Measurements from ENCODE around the gene SAMD10.
"Not testable (repeated sequence)": the region's sequence is repeated elsewhere in the genome, so short reads cannot be mapped to it uniquely, and the experiment has no call there.

The SAMD10 gene

DNA sequence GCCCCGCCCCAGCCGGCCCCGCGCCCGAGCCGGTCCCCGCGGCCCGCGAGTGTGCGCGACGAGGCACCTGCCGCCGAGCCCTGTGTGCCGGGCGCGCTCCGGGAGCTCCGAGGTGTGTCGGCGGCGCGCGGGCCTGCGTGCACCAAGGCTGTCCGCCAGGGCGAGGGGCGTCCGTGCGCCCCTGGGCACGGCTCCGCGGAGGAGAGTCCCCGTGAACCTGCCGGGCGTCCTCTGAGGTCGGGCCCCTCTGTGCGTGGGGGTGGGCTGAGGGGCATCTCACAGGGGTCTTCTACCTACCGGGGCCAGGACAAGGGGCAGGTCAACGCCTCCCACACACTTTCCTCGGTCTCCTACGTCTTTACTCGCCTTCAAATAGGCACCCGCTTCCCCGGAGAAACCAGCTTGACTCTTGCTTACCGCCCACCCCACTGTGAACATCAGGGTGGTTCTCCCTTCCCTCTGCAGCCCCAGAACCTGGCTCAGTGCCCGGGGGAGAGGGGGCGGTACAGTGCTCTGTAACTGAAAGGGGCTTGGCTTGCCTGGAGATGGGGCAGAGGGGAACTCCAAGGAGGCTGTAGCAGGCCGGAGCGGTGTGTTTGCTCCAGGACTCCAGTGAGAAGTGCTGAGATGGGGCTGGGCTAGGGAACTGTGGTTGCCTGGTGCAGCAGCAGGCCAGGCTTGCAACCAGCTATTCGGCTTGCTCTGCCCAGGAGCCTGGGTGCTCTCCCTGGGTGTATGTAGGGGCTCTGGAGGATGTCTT is at the start of gene SAMD10:
SAMD10 (minus strand) TSS at position 86 of the 760 bp plus-strand sequence. CDS start 175 bp downstream, outside the sequence.
- Mint-ChIP-seq H3K27me3 (no peaks in the 10 kb centered on the region), H3K27ac (peak within 1 kb of the TSS; percentile 98), H3K9me3 (no peaks in the 10 kb centered on the region), H3K4me1 (peaks cover 57% of the 10 kb centered on the region), H3K4me3 (peak within 1 kb of the TSS; percentile 96), H3K36me3 (ENCODE audit: low read depth) (peaks cover 31% of the 10 kb centered on the region)
- ATAC-seq (peak; percentile 65), DNase-seq (peak; percentile 93)

DNA sequence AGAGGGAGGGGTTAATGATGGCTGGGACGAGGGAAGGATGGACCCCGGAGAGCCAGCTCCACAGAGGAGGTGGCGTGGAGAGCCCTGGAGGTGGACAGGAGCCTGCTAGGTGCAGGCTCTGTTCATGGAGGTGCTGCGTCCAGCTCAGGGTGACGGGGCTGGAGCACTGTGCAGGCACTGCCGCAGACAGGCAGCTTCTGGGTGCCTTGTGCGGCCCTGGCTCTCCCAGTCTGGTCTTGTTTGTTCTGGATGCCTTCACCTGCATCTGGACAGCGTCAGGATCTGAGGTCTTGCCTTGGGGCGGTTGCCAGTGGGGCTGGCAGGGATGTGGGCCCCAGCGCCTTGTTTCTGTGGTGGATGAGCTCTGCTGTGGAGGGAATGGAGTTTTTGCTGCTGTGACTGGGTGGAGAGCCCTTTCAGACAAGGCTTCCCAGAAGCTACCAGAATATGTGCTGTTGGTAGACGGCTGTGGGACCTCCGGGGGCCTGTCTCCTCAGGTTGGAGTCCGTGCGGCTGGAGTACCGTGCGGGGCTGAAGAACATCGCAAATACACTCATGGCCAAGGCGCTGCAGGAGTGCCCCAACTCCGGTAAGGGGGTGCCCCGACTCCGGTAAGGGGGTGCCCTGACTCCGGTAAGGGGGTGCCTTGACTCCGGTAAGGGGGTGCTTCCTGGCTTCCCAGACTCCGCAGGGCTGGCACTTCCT is 48.7 kb upstream of the SAMD10 start:
- Mint-ChIP-seq H3K4me1 (peaks cover 5% of the 10 kb centered on the region), H3K9me3 (no peaks in the 10 kb centered on the region), H3K4me3 (no peak overlapping the region), H3K27me3 (no peaks in the 10 kb centered on the region), H3K36me3 (ENCODE audit: low read depth) (peaks cover 24% of the 10 kb centered on the region), H3K27ac (no peak overlapping the region)
- DNase-seq (no peak), ATAC-seq (no peak)

DNA sequence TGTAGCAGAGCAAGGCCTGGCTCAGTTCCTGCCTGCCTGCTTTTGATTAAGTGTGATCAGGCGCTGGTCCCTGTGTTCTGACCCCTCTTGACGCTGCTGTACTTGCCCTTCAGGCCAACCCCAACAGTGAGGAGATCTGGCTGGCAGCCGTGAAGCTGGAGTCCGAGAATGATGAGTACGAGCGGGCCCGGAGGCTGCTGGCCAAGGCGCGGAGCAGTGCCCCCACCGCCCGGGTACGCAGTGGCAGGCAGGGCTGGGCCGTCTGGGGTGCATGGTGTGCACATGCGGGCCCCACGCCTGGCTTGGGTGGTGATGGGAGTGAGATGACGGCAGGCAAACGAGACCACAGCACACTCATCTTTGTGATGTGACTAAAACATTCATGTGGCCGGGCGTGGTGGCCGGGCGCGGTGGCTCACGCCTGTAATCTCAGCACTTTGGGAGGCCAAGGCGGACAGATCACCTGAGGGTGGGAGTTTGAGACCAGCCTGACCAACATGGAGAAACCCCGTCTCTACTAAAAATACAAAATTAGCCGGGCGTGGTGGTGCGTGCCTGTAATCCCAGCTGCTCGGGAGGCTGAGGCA is 46.5 kb upstream of the SAMD10 start:
- no peak for DNase-seq
- ATAC-seq, result no peak
- Mint-ChIP-seq H3K27ac (no peak overlapping the region), H3K4me1 (no peaks in the 10 kb centered on the region), H3K36me3 (ENCODE audit: low read depth) (peaks cover 22% of the 10 kb centered on the region), H3K9me3 (no peaks in the 10 kb centered on the region), H3K4me3 (no peak overlapping the region), H3K27me3 (no peaks in the 10 kb centered on the region)

DNA sequence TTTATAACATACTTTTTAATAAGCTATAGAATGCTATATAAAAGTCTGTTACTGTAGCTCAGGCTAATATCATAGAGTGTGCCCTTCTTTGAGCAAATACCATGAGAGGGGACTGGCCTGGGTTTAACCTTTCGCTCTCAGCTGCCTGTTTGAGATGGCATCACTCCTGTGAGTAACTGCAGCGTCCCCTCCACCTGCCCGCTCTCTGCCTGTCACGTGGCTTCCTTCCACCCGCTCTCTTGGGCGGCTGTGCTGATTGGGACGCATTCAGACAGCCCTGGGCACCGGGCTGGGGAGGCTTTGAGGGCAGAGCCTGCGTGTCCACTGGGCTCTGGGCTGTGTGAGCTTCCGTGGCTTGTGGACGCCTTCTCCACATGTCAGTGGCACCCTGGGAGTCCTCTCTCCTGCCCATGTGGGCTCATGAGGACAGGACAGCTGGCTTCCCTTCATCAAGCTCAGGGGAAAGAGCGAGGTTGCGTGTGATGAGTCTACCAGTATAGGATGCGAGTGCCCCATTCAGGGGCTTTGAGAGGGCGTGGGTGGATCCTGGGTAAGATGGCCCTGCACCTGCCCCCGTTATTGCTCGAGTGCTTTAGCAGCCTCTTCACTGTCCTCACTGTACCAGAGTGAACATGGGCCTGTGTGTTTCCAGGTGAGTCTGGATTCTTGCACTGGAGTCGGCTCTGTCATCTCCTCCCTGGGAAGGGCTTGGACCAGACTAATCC is 45.8 kb upstream of the SAMD10 start:
- no peaks in the 10 kb centered on the region for H3K27me3 Mint-ChIP-seq
- DNase-seq (no peak), ATAC-seq (no peak)
- H3K36me3 Mint-ChIP-seq (ENCODE audit: low read depth), result peaks cover 22% of the 10 kb centered on the region
- no peaks in the 10 kb centered on the region for H3K9me3 Mint-ChIP-seq
- no peak overlapping the region for H3K4me3 Mint-ChIP-seq
- no peak overlapping the region for H3K27ac Mint-ChIP-seq
- H3K4me1 Mint-ChIP-seq, result no peaks in the 10 kb centered on the region

DNA sequence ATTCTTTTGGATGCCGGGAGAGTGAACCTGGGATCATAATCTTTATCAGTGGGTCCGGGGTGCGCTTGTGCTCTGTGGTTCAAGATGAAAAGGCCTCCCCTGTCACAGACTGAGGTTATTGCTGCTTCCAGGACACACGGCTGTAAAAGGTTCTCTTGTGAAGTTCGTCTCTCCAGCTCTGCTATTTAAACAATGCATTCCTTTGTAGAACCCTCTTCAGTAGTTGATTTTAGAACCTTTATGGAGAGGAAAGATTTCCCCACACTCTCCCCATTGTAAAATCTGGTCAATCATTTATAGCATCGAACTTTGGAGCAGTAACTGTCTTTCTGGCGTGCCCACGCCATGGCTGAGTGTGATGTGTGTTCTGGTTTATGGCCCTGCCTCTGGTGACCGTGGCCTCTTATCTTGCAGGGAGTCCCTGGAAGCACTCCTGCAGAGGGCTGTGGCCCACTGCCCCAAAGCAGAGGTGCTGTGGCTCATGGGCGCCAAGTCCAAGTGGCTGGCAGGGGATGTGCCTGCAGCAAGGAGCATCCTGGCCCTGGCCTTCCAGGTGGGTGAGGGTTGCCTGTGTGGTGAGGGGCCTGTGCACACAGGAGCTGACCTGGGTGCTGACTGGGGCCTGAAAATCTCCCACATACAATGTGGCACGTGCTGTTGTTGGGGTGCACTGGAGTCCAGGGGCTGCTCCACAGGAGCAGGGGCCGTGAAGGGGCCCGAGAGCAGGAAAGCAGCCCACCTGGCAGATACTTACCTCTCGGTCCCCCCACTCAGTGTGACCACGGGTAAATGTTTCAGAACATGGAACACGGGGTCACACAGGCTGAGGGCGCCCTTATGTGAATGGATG is 44.9 kb upstream of the SAMD10 start:
- ATAC-seq, result no peak
- no peak for DNase-seq
- Mint-ChIP-seq H3K27me3 (no peaks in the 10 kb centered on the region), H3K4me1 (peaks cover 5% of the 10 kb centered on the region), H3K27ac (no peak overlapping the region), H3K9me3 (no peaks in the 10 kb centered on the region), H3K36me3 (ENCODE audit: low read depth) (peaks cover 25% of the 10 kb centered on the region), H3K4me3 (no peak overlapping the region)

DNA sequence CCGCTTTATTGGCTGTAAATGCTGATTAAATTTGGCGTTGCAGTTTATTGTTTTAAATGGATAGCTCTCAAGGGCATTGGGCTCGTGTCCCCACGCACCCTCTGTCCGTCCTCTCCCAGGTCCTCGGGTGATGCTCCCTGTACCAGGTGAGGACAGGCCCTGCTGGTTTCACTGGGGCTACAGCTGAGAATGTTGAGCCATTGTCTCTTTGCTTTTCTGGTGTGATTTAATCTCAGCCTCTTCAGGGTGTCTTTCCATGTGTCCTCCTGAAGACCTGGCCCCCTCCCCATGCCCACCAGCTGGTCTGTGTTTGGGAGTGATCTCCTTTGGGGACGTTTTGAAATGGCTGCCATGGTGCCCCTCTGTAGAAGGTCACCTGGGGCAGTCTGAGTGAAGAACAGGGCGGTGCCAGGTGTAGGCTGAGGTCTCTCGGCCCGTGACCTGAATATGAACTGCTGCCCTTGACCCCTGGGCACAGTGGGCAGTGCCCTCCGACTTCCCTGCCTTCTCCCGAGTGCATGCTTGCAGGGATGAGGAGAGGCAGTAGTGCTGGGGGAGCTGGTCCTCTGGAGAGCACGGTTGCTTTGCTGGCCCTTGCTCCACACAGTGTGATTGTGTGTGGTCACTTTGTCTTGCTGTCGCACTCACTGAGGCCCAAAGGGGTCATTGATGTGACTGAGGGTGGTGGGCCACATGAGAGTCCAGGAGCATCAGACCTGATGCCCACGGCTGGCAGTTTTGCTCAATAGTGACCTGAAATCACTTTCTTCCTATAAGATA is 44.1 kb upstream of the SAMD10 start:
- Mint-ChIP-seq H3K36me3 (ENCODE audit: low read depth) (peaks cover 26% of the 10 kb centered on the region), H3K4me3 (no peak overlapping the region), H3K27ac (no peak overlapping the region), H3K4me1 (peaks cover 5% of the 10 kb centered on the region), H3K27me3 (no peaks in the 10 kb centered on the region), H3K9me3 (no peaks in the 10 kb centered on the region)
- no peak for ATAC-seq
- no peak for DNase-seq

DNA sequence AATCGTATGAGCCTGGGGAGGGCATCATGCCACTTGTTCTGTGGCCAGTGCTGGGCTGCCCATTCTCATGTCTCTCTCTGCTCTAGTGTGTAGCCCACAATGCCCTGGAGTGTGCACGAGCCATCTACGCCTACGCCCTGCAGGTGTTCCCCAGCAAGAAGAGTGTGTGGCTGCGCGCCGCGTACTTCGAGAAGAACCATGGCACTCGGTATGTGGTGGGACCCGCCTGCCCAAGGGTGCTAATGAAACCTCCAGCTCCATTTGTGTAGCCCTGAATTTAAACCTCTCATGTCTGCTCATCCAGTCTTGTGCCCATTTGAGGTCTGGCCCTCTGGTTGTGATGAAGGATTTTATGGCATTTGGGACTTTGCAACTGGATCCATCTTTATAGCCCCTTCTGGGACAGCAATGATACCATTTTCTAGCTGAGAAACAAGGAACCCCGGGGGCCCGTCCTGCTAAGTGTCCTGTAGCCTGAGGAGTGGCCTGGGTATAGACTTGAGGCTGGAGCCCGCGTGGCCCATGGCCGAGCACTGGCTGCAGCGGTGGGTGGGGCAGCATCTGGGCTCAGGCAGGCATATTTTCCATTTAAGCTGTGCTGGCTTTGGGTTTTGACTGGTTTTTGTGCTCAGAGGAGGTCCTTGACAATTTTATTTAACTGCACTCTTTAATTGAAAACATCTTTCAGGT is 43.4 kb upstream of the SAMD10 start:
- H3K36me3 Mint-ChIP-seq (ENCODE audit: low read depth), result peaks cover 30% of the 10 kb centered on the region
- H3K27ac Mint-ChIP-seq, result no peak overlapping the region
- H3K4me3 Mint-ChIP-seq, result no peak overlapping the region
- no peaks in the 10 kb centered on the region for H3K9me3 Mint-ChIP-seq
- peaks cover 5% of the 10 kb centered on the region for H3K4me1 Mint-ChIP-seq
- DNase-seq (no peak), ATAC-seq (no peak)
- H3K27me3 Mint-ChIP-seq, result no peaks in the 10 kb centered on the region

DNA sequence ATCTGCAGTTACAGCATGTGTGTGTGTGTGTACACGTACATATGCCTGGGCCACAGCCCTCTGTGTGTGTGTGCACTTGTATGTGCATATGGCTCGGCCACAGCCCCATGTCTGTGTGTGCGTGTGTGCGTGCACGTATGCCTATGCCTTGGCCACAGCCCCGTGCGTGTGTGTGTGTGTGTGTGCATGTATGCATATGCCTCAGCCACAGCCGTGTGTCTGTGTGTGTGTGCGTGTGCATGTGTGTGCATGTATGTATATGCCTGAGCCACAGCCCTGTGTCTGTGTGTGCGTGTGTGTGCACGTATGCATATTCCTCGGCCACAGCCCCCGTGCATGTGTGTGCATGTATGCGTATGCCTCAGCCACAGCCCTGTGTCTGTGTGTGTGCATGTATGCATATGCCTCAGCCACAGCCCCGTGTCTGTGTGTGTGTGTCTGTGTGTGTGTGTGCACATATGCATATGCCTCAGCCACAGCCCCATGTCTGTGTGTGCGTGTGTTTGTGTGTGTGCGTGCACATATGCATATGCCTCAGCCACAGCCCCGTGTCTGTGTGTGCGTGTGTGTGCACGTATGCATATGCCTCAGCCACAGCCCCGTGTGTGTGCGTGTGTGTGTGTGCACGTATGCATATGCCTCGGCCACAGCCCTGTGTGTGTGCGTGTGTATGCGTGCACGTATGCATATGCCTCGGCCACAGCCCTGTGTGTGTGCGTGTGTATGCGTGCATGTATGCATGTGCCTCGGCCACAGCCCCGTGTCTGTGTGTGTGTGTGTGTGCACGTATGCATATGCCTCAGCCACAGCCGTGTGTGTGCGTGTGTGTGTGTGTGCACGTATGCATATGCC is 41.9 kb upstream of the SAMD10 start:
- Mint-ChIP-seq H3K9me3 (no peaks in the 10 kb centered on the region), H3K36me3 (ENCODE audit: low read depth) (peaks cover 33% of the 10 kb centered on the region), H3K4me1 (peaks cover 5% of the 10 kb centered on the region), H3K4me3 (no peak overlapping the region), H3K27me3 (no peaks in the 10 kb centered on the region), H3K27ac (no peak overlapping the region)
- DNase-seq (no peak), ATAC-seq (no peak)

DNA sequence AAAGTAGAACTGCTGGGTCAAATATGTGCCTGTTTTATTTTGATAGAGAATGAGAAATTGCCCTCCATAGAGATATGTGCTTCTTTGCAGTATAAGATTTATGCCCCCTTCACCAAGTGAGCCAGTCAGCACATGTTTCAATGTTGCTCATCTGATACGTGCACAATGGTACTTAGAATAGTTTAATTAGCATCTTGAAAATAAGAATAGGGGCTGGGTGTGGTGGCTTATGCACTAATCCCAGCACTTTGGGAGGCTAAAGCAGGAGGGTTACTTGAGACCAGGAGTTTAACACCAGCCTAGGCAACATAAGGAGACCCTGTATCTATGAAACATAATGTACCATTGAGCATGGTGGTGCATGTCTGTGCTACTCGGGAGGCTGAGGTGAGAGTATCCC is 36.2 kb upstream of the SAMD10 start:
- ATAC-seq (no peak), DNase-seq (no peak)
- no peaks in the 10 kb centered on the region for H3K9me3 Mint-ChIP-seq
- no peak overlapping the region for H3K4me3 Mint-ChIP-seq
- H3K27me3 Mint-ChIP-seq, result no peaks in the 10 kb centered on the region
- peak overlapping the region; percentile 35 for H3K27ac Mint-ChIP-seq
- H3K4me1 Mint-ChIP-seq, result peaks cover 33% of the 10 kb centered on the region
- peaks cover 58% of the 10 kb centered on the region for H3K36me3 Mint-ChIP-seq (ENCODE audit: low read depth)

DNA sequence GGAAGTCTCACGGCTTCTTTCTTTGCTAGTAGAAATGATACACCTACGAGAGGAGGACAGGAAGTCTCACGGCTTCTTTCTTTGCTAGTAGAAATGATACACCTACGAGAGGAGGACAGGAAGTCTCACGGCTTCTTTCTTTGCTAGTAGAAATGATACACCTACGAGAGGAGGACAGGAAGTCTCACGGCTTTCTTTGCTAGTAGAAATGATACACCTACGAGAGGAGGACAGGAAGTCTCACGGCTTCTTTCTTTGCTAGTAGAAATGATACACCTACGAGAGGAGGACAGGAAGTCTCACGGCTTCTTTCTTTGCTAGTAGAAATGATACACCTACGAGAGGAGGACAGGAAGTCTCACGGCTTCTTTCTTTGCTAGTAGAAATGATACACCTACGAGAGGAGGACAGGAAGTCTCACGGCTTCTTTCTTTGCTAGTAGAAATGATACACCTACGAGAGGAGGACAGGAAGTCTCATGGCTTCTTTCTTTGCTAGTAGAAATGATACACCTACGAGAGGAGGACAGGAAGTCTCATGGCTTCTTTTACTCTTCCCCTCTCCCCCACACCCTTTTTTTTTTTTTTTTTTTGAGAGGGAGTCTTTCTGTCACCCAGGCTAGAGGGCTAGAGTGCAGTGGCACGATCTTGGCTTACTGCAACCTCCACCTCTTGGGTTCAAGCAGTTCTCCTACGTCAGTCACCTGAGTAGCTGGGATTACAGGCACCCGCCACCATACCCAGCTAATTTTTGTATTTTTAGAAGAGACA is 33.1 kb upstream of the SAMD10 start:
- not testable (repeated sequence) for ATAC-seq, DNase-seq, H3K27me3 Mint-ChIP-seq
- H3K9me3 Mint-ChIP-seq, result peaks cover 13% of the 10 kb centered on the region
- H3K4me3 Mint-ChIP-seq, result peak overlapping the region; percentile 36
- peaks cover 67% of the 10 kb centered on the region for H3K36me3 Mint-ChIP-seq (ENCODE audit: low read depth)
- peaks cover 57% of the 10 kb centered on the region for H3K4me1 Mint-ChIP-seq
- H3K27ac Mint-ChIP-seq, result peak overlapping the region; percentile 77

DNA sequence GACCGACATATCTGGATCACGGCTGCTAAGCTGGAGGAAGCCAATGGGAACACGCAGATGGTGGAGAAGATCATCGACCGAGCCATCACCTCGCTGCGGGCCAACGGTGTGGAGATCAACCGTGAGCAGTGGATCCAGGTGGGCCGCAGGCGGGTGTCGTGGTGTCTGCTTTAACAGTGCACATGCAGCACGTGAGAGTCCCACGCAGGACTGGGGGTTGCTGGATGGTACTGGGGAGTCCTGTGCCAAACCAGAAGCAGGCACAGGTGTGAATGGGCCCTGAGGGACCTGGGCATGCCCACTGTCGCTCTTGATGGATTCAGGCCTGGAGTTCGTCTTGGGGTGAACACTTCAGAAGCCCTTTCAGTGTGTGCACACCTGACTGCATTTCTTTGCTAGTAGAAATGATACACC is 31.9 kb upstream of the SAMD10 start:
- peaks cover 68% of the 10 kb centered on the region for H3K36me3 Mint-ChIP-seq (ENCODE audit: low read depth)
- H3K4me1 Mint-ChIP-seq, result peaks cover 67% of the 10 kb centered on the region
- no peak for DNase-seq
- no peak overlapping the region for H3K4me3 Mint-ChIP-seq
- peak overlapping the region; percentile 76 for H3K27ac Mint-ChIP-seq
- peaks cover 13% of the 10 kb centered on the region for H3K9me3 Mint-ChIP-seq
- ATAC-seq, result no peak
- no peaks in the 10 kb centered on the region for H3K27me3 Mint-ChIP-seq

Data from activated naive CD8-positive, alpha-beta T cell treated with anti-CD3 and anti-CD28 coated beads, Interleukin-2, amount 50 U/mL, for 24 hours (primary cell).